NCI-H2171 treated with DMSO at 0.1 percent for 48 hours (cell line): ENCODE measurements around the gene RFK.
"Not testable (repeated sequence)": the region's sequence is repeated elsewhere in the genome, so short reads cannot be mapped to it uniquely, and the experiment has no call there.

ENCODE experiments used
- DNase-seq: peaks from one replicate; lab custom pipeline; 2025; lab: John Stamatoyannopoulos, UW

Gene RFK

DNA sequence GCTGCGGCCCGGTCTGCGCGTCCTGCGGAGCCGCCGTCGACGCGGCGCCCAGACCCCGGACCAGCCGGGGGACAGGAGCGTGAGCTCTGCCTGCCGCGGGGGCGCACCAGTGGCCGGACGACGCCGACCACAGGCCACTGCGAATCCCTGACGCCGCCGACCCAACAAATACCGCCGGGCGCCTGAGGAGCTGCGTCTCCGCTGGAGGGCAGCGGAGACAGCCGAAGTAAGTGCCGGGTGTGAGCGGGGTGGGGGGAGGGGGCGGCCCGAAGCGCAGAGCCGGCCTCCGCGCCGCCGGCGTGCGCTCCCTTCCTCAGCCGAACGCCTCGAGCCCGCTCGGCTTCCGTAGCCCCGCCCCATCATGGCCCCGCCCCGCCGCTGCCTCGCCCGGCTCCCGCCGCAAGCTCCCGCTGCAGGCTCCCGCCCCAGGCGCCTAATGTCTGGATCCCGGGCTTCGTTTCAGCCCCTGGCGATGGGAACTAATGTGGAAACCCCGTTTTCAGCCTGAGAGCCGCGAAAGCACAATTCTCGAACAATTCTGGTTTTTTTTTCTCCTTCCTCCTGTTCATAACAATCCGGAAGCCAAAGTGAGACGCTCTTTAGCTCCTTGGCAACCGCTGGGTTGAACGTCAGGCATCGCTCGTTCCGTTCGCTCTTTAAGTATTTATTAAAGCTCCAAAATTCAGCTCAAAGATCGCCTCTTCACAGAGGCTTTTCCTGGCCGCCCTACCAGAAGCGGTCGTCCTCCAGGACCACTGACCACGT, at the start of gene RFK:
Gene RFK (minus strand): TSS at position 232 of the 765 bp plus-strand sequence. CDS start 255 bp downstream, outside the sequence.
- DNase-seq = peak; percentile 93

DNA sequence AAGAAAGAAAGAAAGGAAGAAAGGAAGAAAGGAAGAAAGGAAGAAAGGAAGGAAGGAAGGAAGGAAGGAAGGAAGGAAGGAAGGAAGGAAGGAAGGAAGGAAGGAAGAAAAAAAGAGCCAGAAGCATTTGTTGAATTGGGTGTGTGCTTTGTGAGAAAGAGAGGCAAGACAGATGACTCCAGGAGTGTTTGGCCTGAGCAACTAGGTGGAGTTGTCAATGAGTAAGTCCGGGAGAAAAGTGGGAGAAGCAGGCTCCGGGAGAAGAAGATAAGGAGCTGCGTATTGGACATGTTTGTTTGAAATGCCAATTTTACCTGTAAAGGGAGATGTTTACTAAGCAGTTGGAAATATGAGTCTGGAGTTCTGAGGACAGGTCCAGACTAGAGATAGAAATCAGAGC, 49.7 kb upstream of the RFK start:
- no peak for DNase-seq

DNA sequence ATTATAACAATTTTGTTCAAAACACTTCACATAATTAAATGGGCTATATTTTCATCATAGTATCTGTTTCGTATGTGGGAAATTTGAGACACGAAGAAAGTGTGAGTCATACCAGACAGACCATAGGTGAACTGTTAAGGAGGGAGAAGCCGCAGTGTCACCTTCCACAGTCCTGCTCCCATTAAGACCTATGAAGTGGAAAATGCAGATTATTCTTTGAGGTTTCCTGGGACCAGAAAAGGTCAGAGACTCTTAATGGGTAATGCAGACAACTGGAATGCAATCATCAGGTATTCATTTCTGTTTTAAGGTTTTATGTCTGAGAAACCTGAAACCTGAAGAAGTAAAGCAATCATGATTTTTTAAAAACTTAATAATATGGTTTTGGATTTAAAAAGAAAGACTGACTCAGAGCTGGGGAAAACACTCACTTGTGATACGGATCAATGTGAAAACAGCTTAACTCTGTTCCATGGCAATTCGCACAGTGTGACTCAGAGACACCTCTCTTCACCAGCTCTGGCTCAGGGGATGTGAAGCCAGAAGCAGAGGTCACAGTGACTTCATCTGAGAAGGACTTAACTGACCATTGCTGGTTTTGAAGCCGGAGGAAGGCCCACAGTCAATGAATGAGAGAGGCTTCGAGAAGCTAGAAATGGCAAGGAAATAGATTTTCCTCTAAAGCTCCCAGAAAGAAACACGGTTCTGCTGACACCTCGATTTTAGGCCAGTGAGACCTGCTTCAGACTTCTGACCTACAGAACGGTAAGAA, 47.5 kb upstream of the RFK start:
- DNase-seq = no peak

DNA sequence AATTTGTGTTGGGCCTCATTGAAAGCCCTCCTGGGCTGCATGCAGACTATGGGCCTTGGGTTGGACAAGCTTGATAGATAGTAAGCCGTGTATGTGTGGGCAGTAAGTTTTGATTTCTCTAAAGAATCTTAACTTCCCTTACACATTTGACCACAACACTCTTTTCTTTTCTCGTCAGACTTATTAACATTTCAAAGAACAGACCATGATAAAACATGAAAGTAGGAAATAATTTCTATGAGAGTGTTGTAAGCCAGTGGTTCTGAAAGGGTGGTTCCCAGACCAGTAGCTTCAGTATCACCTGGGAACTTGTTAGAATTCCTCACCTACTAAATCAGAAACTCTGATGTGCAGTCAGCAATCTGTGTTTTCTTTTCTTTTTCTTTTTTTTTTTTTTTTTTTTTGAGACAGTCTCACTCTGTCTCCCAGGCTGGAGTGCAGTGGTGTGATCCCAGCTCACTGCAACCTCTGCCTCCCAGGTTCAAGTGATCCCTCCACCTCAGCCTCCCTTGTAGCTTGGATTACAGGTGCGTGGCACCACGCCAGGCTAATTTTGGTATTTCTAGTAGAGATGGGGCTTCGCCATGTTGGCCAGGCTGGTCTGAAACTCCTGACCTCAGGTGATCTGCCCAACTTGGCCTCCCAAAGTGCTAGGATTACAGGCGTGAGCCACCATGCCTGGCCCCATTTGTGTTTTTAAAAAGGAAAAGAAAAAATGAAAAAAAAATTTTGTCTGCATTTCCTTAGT, 44.8 kb upstream of the RFK start:
- no peak for DNase-seq

DNA sequence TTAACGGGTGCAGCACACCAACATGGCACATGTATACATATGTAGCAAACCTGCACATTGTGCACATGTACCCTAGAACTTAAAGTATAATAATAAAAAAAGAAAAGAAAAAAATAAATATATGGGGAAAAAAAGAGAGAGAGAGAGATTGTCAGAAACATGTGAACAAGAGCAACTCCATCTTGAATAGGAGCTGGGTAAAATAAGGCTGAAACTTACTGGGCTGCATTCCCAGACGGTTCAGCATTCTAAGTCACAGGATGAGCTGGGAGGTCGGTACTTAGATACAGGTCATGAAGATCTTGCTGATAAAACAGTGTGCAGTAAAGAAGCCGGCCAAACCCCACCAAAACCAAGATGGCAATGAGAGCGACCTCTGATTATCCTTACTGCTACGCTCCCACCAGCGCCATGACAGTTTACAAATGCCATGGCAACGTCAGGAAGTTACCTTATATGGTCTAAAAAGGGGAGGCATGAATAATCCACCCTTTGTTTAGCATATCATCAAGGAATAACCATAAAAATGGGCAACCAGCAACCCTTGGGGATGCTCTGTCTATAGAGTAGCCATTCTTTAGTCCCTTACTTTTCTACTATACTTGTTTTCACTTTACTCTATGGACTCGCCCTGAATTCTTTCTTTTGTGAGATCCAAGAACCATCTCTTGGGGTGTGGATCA, 42.9 kb upstream of the RFK start:
- not testable (repeated sequence) for DNase-seq

DNA sequence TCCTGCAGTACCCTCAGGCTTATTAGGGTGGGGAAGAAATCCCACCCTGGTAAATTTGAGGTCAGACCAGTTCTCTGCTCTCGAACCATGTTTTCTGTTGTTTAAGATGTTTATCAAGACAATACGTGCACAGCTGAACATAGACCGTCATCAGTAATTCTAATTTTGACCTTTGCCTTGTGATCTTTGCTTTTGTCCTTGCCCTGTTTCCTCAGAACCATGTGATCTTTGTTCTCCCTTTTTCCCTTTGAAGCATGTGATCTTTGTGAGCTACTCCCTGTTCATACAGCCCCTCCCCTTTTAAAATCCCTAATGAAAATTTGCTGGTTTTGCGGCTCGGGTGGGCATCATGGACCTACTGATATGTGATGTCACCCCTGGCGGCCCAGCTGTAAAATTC, 40.7 kb upstream of the RFK start:
- DNase-seq = not testable (repeated sequence)

DNA sequence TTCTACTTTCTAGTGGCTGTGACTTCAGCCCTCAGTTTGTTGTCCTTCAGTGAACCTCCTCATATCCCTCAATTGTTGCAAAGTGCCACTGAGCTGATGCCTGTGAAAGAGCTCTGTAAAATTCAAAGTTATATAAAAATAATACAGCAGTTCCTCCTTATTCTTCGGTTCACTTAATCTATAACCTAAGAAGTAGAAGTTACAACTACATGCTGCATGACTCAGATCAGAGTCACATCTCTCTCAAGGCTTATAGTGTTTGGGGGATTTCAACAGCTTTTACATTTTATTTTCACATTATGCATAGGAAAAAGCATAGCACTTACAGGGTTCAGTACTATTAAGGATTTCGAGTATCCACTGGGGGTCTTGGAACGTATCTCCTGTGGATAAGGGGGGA, 39.6 kb upstream of the RFK start:
- DNase-seq = no peak

DNA sequence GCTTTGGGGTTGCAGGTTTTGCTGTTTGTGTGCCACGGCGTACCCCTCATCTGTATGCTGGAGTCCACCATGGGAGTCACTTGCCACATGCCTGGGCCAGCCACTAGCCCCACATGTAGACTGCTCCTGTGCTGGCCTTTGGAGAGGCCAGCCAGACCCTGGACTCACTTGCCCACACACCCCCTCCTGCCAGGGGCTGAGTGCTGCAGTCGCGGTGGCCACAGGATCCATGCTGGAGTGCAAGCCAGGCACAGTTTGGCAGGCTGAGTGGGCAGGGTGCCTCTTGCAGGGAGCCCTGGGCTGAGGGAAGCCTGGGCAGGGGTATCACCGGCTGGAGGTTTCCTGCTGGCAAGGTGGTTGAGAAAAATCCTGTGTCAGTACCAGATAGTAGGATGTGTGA, 39.2 kb upstream of the RFK start:
- no peak for DNase-seq

DNA sequence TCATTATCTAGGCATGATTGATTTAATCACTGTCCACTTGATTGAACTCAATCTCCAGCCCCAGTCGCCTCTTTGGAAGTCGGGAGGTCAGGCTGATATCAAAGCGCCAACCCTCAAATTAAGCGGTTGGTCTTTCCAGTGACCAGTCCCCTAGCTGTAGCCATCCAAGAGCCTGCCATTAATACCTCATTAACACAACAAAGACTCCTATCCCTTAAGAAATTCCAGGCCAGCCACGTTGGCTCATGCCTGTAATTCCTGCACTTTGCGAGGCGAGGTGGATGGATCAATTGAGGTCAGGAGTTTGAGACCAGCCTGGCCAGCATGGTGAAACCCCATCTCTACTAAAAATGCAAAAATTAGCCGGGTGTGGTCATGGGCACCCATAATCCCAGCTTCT, 37.4 kb upstream of the RFK start:
- no peak for DNase-seq

DNA sequence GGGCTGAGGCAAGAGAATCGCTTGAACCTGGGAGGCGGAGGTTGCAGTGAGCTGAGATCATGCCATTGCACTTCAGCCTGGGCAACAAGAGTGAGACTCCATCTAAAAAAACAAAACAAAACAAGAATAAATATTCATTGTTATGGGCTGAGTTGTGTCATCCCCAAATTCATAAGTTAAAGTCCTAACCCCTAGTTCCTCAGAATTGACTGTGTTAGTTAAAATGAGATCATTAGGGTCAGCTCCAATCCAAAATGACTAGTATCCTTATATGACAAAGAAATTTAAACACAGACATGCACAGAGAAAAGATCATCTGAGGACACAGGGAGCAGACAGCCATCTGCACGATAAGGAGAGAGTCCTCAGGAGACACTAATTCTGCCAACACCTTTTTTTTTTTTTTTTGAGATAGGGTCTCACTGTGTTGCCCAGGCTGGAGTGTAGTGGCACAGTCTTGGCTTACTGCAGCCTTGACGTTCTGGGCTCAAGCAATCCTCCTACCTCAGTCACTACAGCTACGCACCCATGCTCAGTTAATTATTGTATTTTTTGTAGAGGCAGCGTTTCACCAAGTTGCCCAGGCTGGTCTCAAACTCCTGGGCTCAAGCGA, 32.7 kb upstream of the RFK start:
- DNase-seq = peak; percentile 14

DNA sequence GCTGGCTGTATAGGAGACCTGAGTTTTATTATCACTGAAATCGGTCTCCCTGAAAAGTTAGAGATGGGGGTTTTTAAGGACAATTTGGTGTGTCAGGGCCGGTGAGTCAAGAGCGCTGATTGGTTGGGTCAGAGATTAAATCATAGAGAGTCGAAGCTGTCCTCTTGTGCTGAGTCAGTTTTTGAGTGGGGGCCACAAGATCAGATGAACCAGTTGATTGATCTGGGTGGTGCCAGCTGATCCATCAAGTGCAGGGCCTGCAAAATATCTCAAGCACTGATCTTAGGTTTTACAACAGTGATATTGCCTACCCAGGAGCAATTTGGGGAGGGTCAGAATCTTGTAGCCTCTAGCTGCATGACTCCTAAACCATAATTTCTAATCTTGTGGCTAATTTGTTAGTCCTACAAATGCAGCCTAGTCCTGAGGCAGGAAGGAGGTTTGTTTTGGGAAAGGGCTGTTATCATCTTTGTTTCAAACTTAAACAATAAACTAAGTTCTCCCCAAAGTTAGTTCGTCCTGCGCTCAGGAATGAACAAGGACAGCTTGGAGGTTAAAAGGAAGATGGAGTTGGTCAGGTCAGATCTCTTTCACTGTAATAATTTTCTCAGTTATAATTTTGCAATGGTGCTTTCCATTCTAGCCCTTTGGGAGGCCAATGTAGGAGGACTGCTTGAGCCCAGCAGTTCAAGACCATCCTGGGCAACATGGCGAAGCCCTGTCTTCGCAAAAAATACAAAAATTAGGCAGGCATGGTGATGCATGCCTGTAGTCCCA, 31.6 kb upstream of the RFK start:
- DNase-seq = no peak

DNA sequence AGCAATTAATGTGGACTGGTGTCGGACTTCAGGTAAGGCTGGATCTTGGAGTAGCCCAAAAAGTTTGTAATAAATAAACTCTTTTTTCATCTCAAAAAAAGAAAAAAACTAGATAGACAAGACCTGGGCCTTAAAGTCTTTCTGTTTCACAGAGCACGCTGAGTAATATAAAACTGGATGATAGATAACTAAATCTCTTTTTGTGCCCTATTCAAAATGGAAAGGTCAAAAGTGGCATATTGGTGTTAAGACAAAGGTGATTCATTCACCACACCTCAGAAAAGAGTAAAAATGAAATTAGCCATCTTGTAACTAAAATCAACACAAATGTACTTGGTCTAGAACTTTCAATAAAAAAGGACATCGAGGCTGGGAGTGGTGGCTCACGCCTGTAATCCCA, 30.3 kb upstream of the RFK start:
- no peak for DNase-seq

DNA sequence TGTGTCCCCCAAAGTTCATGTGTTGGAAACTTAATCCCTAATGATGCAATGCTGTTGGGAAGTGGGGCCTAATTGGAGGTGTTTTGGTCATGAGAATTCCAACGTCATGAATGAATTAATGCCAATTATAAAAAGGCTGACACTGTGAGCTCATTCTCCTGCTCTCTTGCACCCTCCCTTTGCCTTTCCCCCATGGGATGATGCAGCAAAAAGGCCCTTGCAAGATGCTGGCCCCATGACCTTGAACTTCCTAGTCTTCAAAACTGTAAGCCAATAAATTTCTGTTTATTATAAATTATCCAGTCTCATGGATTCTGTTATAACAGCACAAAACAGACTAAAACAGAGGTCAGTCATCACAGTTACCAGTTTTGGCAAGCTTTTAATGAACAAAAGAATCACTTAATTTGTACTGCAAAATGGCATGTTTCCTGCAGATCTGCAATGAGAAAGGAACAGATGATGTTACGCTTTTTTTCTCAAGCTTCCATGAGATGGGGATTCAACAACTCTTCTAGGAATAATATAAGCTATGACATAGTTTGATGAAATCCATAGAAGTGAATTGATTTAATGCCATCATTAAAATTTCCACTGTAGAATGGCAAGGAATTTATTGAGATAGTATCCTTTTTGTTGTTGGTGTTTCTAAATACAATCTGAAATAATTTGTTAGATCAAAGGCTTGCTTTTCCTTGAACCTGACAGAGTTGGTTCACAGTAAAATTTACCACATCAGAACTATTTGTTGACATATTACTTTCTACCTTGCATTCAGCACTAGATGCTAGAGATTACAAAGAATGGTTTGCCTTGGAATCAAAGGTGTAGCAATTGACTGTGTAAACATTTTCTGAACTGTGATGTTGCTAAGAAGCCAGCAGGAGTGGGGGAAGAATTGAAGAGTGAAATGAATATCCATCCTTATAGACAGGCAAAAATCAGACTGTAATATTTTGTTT, 29.3 kb upstream of the RFK start:
- no peak for DNase-seq

DNA sequence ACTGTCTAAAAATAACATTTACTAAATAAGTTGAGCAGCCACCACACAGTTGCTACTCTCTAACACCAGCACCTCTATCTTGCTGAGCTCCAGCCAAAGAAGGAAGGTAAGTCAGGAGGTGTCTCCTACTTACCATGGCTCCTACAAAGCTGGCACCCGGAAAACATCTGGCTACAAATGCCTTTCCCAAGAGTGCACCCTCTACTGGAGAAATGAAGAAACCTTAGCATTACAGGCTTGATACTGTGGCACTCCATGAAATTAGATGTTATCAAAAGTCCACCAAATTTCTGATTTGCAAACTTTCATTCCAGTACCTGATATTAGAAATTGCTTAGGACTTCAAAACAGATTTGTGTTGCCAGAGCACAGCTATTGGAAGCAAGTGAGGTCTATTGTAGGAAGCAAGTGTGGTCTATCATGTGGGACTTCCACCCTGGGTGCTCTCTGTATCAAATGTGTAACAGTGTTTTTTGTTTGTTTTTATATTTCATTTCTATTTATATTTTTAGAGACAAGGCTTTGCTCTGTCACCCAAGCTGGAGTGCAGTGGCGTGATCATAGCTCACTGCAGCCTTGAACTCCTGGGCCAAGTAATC, 25.7 kb upstream of the RFK start:
- peak; percentile 9 for DNase-seq

DNA sequence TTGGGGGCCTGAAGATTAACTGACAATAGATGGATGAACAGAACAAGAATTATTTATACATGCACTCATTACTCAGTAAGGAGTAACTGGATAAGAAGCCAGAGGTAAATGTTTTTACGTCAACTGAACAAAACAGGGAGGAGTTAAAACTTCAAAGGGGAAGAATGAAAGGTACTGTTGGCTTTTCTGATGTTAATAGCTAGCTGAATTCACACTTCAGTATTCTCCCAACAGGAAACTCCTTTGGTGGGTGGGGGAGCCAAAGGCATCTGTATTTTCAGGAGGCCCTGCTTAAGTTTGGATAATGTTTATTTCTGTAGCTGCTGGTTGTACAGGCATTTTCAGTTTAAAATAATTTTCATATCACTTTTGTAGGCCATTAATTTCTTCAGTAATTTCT, 23.2 kb upstream of the RFK start:
- DNase-seq = no peak

DNA sequence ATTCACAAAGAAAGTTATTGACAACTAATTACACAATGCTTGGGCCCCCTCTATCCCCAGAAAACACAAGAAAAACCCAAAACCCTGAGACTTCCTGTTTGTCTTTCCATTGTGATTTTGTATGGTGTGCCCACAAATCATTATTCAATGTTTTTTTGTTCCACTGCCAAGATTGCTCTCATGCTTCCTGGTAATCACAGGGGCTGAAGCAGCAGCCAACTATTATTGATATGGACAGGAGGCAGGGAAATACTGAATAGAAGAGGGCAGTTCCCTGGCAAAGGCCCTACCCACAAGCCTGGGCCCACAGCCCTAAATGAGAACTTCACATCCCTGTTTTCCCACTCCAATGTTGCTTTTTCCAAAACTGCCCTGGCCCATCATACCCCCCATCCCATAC, 21.5 kb upstream of the RFK start:
- no peak for DNase-seq

DNA sequence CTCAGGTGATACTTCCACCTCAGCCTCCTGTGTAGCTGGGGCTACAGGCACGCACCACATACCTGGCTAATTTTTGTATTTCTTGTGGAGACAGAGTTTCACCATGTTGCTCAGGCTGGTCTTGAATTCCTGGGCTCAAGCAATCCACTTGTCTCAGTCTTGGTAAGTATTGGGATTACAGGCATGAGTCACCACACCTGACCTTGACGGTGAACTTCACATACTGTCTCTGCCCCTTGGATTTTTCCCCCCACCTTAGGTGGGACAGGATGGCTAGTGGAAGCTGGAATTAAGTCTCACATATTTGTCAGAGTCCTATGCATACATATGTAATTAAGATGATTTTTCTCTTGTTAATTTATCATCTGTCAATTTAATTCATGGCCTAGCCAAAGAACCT, 20.9 kb upstream of the RFK start:
- no peak for DNase-seq

DNA sequence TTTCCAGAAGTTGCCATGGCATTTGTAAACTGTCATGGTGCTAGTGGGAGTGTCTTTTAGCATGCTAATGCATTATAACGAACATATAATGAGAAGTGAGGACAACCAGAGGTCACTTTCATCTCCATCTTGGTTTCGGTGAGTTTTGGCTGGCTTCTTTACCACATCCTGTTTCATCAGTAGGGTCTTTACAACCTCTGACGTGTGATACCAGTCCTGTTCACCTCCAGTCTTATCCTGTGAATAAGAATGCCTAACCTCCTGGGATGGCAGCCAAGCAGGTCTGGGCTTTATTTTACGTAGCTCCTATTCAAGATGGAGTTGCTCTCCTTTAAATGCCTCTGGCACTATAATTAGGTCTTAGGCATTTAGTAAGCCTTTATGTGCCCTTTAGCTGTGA, 20.4 kb upstream of the RFK start:
- DNase-seq = no peak

DNA sequence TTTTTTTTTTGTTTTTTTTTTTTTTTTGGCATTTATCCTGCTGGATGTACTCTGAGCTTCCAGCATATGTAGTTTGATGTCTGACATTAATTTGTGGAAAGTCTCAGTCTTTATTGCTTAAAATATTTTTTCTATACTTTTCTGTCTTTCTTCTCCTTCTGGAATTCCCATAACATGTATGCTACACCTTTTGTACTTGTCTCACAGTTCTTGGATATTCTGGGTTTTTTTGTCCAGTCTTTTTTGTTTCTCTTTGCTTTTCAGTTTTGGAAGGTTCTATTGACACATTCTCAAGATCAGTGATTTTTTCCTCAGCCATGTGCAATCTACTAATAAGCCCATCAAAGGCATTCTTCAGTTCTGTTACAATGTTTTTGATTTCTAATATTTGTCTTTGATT, 19.4 kb upstream of the RFK start:
- no peak for DNase-seq
